SH-SY5Y (cell line): Measurements from ENCODE around the gene KLHL18.

Experiments used
- GATA2 ChIP-seq: IDR thresholded peaks from 2 replicates; pipeline ENCODE4 v1.6.1; 2011; ENCODE audit warnings: mild to moderate bottlenecking, low read depth, low read length
- GATA3 ChIP-seq: IDR thresholded peaks from 2 replicates; pipeline ENCODE4 v1.6.1; 2011; ENCODE audit warnings: low read depth, mild to moderate bottlenecking, low read length, moderate library complexity

- TF ChIP-seq GATA2 (no peak), GATA3 (no peak)
Measured at GRCh38 chr3:47374587-47374986, 91.8 kb downstream of the KLHL18 start.
